DMS153 treated with DMSO at 0.1 percent for 48 hours (cell line): Measurements from ENCODE around the gene ADGRA3.

Source experiments
- DNase-seq: peaks from one replicate; lab custom pipeline; 2025; ENCODE audit not compliant: unreplicated experiment; lab: John Stamatoyannopoulos, UW

Gene ADGRA3

GRCh38 chr4:22514001-22514400 lies 1.9 kb downstream of the ADGRA3 start:
- no peak for DNase-seq

GRCh38 chr4:22512306-22512705 lies 3.6 kb downstream of the ADGRA3 start:
- no peak for DNase-seq

- no peak for DNase-seq
Measured at GRCh38 chr4:22510750-22511149, 5.1 kb downstream of the ADGRA3 start.

- DNase-seq = no peak
Measured at GRCh38 chr4:22508376-22508775, 7.5 kb downstream of the ADGRA3 start.

GRCh38 chr4:22504922-22505321 lies 10.9 kb downstream of the ADGRA3 start:
- DNase-seq = no peak

- DNase-seq = no peak
Measured at GRCh38 chr4:22504447-22504846, 11.4 kb downstream of the ADGRA3 start.

GRCh38 chr4:22502895-22503814 lies 12.7 kb downstream of the ADGRA3 start:
- no peak for DNase-seq

GRCh38 chr4:22501715-22502095 lies 14.2 kb downstream of the ADGRA3 start:
- no peak for DNase-seq

- DNase-seq = no peak
Measured at GRCh38 chr4:22500831-22501714, 14.8 kb downstream of the ADGRA3 start.

GRCh38 chr4:22500128-22500611 lies 15.7 kb downstream of the ADGRA3 start:
- peak; percentile 23 for DNase-seq

GRCh38 chr4:22498866-22499265 lies 17.0 kb downstream of the ADGRA3 start:
- DNase-seq = no peak

- no peak for DNase-seq
Measured at GRCh38 chr4:22496165-22496813, 19.6 kb downstream of the ADGRA3 start.

GRCh38 chr4:22493523-22493922 lies 22.3 kb downstream of the ADGRA3 start:
- no peak for DNase-seq

GRCh38 chr4:22492987-22493386 lies 22.9 kb downstream of the ADGRA3 start:
- DNase-seq = no peak

GRCh38 chr4:22491939-22492338 lies 23.9 kb downstream of the ADGRA3 start:
- DNase-seq = no peak

GRCh38 chr4:22490718-22491315 lies 25.0 kb downstream of the ADGRA3 start:
- no peak for DNase-seq

- no peak for DNase-seq
Measured at GRCh38 chr4:22488106-22488505, 27.8 kb downstream of the ADGRA3 start.

- no peak for DNase-seq
Measured at GRCh38 chr4:22487328-22487727, 28.5 kb downstream of the ADGRA3 start.

- DNase-seq = no peak
Measured at GRCh38 chr4:22486276-22486675, 29.6 kb downstream of the ADGRA3 start.

- DNase-seq = no peak
Measured at GRCh38 chr4:22485737-22486136, 30.1 kb downstream of the ADGRA3 start.

GRCh38 chr4:22483551-22483981 lies 32.3 kb downstream of the ADGRA3 start:
- DNase-seq = no peak
